IPS-15b (cell line): Measurements from ENCODE around the gene SLC9C1.

Experiments used
- H3K27me3 ChIP-seq: one replicate; pipeline ENCODE4 v1.6.1; 2013; ENCODE audit warnings: low read length; ENCODE audit not compliant: control insufficient read depth, insufficient read depth
- H3K36me3 ChIP-seq: one replicate; pipeline ENCODE4 v1.6.1; 2013; ENCODE audit warnings: low read length; ENCODE audit not compliant: control insufficient read depth, insufficient read depth
- H3K4me1 ChIP-seq: one replicate; pipeline ENCODE4 v1.6.1; 2013; ENCODE audit warnings: mild to moderate bottlenecking, low read length; ENCODE audit not compliant: control insufficient read depth, insufficient read depth
- H3K4me3 ChIP-seq: one replicate; pipeline ENCODE4 v1.5.1; 2013; ENCODE audit warnings: low read depth, low read length
- H3K9ac ChIP-seq: one replicate; pipeline ENCODE4 v1.6.1; 2013; ENCODE audit warnings: low read depth, mild to moderate bottlenecking, low read length
- H3K9me3 ChIP-seq: one replicate; pipeline ENCODE4 v1.6.1; 2013; ENCODE audit warnings: mild to moderate bottlenecking, low read length; ENCODE audit not compliant: control insufficient read depth, insufficient read depth

The SLC9C1 gene

DNA sequence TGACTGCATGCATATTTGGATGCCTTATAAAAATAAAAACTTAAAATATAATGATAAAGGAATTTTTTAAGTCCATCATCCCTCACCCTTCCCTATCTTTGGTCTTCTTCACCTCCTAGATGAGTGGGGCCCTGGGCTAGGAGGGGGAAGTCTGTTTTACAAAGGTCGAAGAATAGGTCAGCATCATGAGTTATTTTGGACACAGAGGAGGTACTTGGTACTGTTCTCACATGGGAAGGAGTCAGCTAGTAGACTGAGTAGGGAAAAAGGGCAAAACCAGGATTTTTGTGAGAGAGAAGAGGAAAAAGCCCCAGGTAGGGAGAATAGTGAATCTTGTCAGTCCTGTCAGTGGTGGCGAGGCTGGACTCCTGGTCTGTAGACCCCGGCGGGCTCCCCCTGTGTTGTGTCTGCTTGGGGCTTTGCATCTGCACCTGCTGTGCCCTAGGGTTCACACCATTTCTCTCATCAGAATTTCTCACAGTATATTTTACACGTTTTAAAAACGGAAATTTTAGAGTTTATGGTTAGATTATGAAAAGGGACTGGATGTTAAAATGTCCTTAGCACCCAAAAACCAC, 178.1 kb downstream of the SLC9C1 start:
- no peak overlapping the region for H3K4me3 ChIP-seq
- H3K27me3 ChIP-seq, result no peaks in the 10 kb centered on the region
- no peaks in the 10 kb centered on the region for H3K36me3 ChIP-seq
- no peak overlapping the region for H3K9ac ChIP-seq
- no peaks in the 10 kb centered on the region for H3K9me3 ChIP-seq
- no peaks in the 10 kb centered on the region for H3K4me1 ChIP-seq

- no peak overlapping the region for H3K4me3 ChIP-seq
- no peak overlapping the region for H3K9ac ChIP-seq
- no peaks in the 10 kb centered on the region for H3K9me3 ChIP-seq
- no peaks in the 10 kb centered on the region for H3K4me1 ChIP-seq
- no peaks in the 10 kb centered on the region for H3K27me3 ChIP-seq
- H3K36me3 ChIP-seq, result no peaks in the 10 kb centered on the region
Measured at GRCh38 chr3:112115161-112115739, 178.8 kb downstream of the SLC9C1 start.

DNA sequence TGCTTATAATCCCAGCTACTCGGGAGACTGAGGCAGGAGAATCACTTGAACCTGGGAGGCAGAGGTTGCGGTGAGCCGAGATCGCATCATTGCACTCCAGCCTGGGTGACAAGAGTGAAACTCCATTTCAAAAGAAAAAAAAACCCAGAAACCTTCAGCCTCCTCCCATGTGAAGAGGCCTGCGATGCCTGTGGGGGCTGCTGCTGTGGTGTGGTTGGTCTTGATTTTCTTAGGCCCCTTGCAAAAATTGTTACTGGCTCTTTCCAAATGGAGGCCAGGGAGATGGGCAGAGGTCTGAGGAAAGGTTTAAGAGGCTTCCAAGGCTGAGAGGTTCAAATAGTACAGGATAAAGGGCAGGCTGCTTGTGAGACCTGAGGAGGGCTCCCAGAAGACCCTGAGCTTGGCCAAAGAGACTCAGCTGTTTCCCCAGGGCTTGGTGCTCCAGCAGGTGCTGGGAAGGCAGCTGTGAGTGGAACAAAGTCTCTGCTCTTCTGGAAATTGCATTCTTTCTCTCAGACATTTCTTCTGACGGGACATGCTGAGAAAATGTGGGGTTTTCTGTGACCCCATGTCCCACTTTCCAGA, 179.3 kb downstream of the SLC9C1 start:
- H3K4me1 ChIP-seq, result no peaks in the 10 kb centered on the region
- no peaks in the 10 kb centered on the region for H3K36me3 ChIP-seq
- no peaks in the 10 kb centered on the region for H3K9me3 ChIP-seq
- no peak overlapping the region for H3K9ac ChIP-seq
- H3K27me3 ChIP-seq, result no peaks in the 10 kb centered on the region
- H3K4me3 ChIP-seq, result no peak overlapping the region

GRCh38 chr3:112111785-112112402, 182.1 kb downstream of the SLC9C1 start:
- no peaks in the 10 kb centered on the region for H3K27me3 ChIP-seq
- no peak overlapping the region for H3K9ac ChIP-seq
- H3K36me3 ChIP-seq, result no peaks in the 10 kb centered on the region
- H3K4me3 ChIP-seq, result no peak overlapping the region
- no peaks in the 10 kb centered on the region for H3K4me1 ChIP-seq
- H3K9me3 ChIP-seq, result no peaks in the 10 kb centered on the region

- Histone ChIP-seq H3K36me3 (no peaks in the 10 kb centered on the region), H3K9ac (no peak overlapping the region)
Measured at GRCh38 chr3:112109322-112109721, 184.7 kb downstream of the SLC9C1 start.

GRCh38 chr3:112104774-112105173, 189.2 kb downstream of the SLC9C1 start:
- Histone ChIP-seq H3K4me1 (no peaks in the 10 kb centered on the region), H3K9ac (no peak overlapping the region), H3K27me3 (no peaks in the 10 kb centered on the region), H3K9me3 (no peaks in the 10 kb centered on the region), H3K36me3 (no peaks in the 10 kb centered on the region), H3K4me3 (no peak overlapping the region)

More at GRCh38 chr3:112109322-112109721, 184.7 kb downstream of the SLC9C1 start:
- Histone ChIP-seq H3K4me1 (no peaks in the 10 kb centered on the region), H3K9me3 (no peaks in the 10 kb centered on the region), H3K27me3 (no peaks in the 10 kb centered on the region), H3K4me3 (no peak overlapping the region)

DNA sequence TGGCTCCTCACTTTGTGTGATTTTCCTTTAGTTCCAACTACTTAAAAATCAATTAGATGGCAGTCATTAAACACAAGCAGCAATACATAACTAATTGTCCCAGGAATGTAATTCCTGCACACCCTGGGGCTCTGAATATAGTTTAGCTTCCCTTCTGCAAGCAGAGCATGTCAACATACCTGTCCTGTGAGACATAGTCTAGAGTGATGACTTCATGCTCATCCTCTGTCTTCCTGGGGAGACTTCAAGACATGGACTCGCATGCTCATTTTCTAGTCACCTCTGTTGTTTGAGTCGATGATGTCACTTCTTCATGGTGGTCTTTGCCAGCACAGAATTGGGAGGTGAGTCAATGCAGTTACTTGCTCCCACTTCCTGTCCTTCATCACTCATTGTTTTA, 192.1 kb downstream of the SLC9C1 start:
- Histone ChIP-seq H3K9me3 (no peaks in the 10 kb centered on the region), H3K4me1 (no peaks in the 10 kb centered on the region), H3K4me3 (no peak overlapping the region)

DNA sequence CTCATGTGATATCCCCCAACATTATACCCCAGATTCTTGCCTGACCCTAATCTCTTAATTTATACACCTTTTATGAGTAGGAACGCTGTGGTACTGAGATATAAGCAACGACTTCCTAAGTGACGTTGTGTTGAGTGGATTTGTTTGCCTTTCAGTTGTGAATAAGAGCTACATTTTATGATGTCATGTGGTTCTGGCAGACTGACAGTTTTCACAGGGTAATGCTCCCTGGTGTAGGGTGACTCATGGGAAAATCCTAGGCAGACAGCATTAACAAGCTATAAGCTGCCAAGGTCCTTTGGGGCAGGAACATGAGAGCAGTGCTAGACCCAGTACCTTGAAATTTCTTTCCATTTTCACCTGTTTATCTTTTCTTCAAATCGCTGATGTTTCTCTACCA, 196.6 kb downstream of the SLC9C1 start:
- no peak overlapping the region for H3K4me3 ChIP-seq
- H3K4me1 ChIP-seq, result no peaks in the 10 kb centered on the region
- H3K9ac ChIP-seq, result no peak overlapping the region
- no peaks in the 10 kb centered on the region for H3K9me3 ChIP-seq
- H3K27me3 ChIP-seq, result no peaks in the 10 kb centered on the region
- H3K36me3 ChIP-seq, result no peaks in the 10 kb centered on the region

More for the DNA sequence above, 192.1 kb downstream of the SLC9C1 start:
- Histone ChIP-seq H3K36me3 (no peaks in the 10 kb centered on the region), H3K9ac (no peak overlapping the region), H3K27me3 (no peaks in the 10 kb centered on the region)

DNA sequence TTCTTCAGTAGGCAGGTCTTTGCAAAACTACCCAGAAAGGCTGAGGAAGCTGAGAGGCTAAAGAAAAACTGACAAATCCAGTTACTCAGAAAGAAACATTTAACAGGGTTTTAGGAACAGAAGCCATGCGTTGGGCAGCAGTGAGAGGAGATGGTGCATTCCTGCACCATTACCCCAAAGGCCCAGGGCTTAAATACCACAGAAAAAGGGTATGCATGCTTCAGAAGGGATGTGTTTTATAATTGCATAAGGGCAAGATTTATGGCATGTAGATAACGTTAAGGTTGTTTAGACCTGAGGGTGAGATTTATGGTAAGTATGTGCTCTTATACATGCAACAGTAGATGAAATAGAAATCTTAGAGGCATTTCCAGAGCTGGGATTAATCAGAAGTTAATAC, 197.8 kb downstream of the SLC9C1 start:
- H3K27me3 ChIP-seq, result no peaks in the 10 kb centered on the region

DNA sequence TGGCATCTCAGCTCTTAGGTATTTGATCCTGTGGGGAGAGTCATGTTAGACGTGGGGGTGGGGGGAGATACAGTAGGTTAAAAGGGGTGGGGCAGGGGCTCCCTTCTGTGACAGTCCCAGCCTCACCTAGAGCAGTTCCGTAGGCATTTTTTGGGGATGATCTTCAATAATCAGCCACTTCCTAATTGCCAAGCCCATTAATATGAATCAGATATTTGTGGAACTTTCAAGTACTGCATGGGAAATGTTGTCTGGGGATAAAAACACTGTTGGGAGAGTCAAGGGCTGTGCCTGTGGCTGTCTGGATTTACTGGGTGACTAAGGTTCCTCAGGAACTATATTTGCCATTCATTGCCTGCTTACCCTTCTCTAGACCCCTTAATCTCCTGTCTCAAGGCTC, 198.3 kb downstream of the SLC9C1 start:
- no peaks in the 10 kb centered on the region for H3K27me3 ChIP-seq
- H3K4me3 ChIP-seq, result no peak overlapping the region
- H3K9me3 ChIP-seq, result no peaks in the 10 kb centered on the region
- H3K36me3 ChIP-seq, result no peaks in the 10 kb centered on the region
- no peaks in the 10 kb centered on the region for H3K4me1 ChIP-seq
- H3K9ac ChIP-seq, result no peak overlapping the region

More for the DNA sequence above, 197.8 kb downstream of the SLC9C1 start:
- Histone ChIP-seq H3K36me3 (no peaks in the 10 kb centered on the region), H3K9me3 (no peaks in the 10 kb centered on the region), H3K9ac (no peak overlapping the region), H3K4me3 (no peak overlapping the region), H3K4me1 (no peaks in the 10 kb centered on the region)

DNA sequence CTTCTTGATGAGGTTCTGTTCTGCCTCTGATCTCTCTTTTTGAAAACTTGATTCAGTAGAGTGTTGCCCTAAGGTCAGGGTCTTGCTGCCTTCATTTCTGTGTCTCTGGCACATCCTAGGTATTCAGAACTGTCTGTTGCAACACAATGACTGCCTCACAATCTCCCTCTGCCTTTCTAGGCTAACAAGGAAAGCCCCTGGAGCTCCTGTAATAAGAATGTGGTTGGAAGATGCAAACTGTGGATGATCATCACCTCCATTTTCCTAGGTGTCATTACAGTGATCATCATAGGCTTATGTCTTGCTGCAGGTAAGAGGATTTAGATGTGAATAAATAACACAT, 200.9 kb downstream of the SLC9C1 start:
- H3K27me3 ChIP-seq, result no peaks in the 10 kb centered on the region
- H3K9me3 ChIP-seq, result no peaks in the 10 kb centered on the region
- H3K4me3 ChIP-seq, result no peak overlapping the region
- H3K36me3 ChIP-seq, result no peaks in the 10 kb centered on the region
- H3K4me1 ChIP-seq, result no peaks in the 10 kb centered on the region
- H3K9ac ChIP-seq, result no peak overlapping the region
